ENCODE measurements around the gene PAX9.

DNA sequence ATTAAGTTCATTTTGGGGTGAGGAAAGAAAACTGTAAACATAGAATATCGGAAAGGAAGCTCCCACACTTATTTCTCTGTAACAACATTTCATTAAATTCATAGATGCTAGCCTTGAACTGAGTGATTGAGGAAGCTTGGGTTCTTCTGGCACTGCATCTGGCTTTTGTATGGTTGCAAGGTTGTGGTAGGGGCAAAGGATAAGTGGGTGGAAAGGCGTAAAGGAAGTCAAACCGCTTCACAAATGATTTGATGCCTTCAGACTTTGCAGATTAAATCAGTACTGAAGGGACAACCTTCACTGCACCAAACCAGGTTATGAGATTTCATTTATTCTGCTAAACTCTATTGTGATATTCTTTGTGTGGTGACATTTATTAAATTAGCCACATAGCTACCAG is 28.1 kb upstream of the PAX9 start:
- TF ChIP-seq, protein P1, sequence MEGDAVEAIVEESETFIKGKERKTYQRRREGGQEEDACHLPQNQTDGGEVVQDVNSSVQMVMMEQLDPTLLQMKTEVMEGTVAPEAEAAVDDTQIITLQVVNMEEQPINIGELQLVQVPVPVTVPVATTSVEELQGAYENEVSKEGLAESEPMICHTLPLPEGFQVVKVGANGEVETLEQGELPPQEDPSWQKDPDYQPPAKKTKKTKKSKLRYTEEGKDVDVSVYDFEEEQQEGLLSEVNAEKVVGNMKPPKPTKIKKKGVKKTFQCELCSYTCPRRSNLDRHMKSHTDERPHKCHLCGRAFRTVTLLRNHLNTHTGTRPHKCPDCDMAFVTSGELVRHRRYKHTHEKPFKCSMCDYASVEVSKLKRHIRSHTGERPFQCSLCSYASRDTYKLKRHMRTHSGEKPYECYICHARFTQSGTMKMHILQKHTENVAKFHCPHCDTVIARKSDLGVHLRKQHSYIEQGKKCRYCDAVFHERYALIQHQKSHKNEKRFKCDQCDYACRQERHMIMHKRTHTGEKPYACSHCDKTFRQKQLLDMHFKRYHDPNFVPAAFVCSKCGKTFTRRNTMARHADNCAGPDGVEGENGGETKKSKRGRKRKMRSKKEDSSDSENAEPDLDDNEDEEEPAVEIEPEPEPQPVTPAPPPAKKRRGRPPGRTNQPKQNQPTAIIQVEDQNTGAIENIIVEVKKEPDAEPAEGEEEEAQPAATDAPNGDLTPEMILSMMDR (IDR thresholded peaks at IDR 0.05), result no peak
- TF ChIP-seq POLR2AphosphoS5 (IDR thresholded peaks at IDR 0.05), result no peak

All from stomach (tissue), 4 donors.